Iris pigment epithelial cell (primary cell): Measurements from ENCODE around the gene NFE2.
"Not testable (repeated sequence)": the region's sequence is repeated elsewhere in the genome, so short reads cannot be mapped to it uniquely, and the experiment has no call there.

Source experiments
- DNase-seq: peaks from one replicate; pipeline ENCODE4 v3.0.0-alpha.2; 2011; ENCODE audit warnings: low read depth

The NFE2 gene

DNA sequence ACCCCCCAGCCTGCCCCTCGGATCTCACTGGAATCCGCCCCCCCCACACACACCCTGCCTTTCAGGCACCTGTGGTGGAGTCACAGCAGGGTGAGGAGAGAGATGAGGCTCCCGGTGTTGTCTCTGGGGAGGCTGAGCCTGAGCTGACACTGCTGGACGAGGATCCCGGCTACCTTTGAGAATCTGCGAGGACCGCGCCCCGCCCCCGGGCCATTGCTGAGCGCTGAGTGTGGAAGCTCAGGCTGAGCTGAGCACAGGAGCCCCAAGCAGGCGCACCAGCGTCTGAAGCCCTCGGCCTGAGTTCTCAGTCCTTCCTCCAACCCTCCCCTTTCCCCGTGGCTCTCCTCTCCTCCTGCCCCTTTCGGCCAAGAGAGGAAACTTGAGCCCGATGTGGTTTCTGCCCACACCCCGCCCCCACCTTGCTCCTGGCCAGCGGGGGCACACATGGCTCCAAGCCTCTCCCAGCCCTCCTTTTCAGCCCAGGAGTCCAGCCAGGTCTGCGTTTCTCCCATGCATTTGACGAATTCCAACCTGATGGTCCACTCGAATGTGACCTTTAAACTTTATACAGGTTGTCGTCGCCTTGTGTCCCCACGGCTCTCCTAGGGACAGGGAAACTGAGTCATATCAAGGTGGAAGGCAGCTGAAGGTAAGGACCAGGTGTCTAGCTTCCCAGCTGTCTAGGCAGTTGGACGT, at the start of gene NFE2:
Gene NFE2 (minus strand): TSS at position 284 of the 696 bp plus-strand sequence. CDS start 5,767 bp downstream, outside the sequence.
- peak; percentile 77 for DNase-seq

- DNase-seq = no peak
Observed at GRCh38 chr12:54349679-54350078, 48.9 kb upstream of the NFE2 start.

- DNase-seq = no peak
Observed at GRCh38 chr12:54349036-54349435, 48.2 kb upstream of the NFE2 start.

DNA sequence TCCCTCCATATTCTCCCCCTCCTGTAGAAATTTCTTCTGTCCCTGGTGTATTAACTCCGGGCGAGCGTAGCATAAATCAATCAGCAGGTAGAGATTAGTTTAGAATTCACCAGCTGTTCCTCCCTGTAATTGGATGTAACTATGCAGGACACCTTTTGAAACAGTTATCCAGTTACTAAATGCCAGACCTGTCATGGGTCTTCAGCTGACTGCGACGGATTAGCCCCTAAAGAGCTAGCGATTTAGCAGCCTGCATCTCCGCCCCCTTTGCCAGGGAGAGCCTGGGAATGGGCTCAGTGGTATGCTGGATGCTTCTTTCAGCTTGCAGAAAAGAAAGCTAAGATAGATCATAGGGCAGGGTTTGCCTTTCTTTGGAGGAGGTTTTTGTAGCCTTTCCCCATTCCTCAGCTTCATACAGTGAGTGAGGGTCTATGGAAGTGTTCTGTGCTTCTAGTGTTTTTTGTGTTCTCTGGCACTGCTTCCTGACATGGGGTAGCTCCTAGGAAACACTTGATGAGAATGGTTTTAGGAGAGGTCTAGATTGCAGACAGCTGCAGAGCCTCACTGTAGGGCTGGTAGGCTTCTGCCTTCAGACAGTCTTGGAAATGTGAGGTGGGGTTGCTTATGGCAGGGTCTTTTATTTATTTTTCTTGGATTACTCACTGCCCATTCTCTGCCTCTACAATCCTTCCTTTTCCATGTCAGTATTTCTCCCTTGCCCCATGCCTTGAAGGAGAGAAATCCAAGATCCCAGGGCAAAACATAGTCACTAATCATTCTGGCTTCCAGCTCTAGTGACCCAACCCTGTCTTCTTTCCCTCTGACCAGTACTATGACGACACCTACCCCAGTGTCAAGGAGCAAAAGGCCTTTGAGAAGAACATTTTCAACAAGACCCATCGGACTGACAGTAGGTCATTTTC, 40.8 kb upstream of the NFE2 start:
- no peak for DNase-seq

GRCh38 chr12:54340846-54341245, 40.0 kb upstream of the NFE2 start:
- no peak for DNase-seq

DNA sequence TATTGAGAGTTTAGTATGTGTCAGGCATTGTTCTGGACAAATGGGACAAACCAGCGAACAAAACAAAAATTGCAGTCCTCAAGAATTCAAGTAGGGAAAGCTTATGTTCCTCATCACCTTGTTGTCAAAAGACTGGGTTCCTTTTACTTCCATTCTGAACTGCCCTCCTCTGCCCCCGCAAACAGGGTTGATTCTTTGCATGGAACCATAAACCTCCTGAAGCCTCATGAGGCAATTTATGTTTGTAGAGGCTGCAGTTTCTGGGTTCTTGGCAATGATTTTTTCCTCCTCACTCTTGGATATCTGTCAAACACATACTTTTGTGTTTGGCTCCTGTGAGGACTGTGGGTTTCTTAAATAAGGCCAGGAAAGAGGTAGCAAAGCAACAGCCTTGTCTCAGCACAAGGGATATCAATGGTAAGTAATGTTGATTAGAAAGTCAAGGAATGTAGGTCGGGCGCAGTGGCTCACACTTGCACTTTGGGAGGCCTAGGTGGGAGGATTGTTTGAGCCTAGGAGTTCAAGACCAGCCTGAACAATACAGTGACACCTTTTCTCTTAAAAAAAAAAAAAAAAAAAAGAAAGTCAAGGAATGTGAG, 38.0 kb upstream of the NFE2 start:
- peak; percentile 63 for DNase-seq

DNA sequence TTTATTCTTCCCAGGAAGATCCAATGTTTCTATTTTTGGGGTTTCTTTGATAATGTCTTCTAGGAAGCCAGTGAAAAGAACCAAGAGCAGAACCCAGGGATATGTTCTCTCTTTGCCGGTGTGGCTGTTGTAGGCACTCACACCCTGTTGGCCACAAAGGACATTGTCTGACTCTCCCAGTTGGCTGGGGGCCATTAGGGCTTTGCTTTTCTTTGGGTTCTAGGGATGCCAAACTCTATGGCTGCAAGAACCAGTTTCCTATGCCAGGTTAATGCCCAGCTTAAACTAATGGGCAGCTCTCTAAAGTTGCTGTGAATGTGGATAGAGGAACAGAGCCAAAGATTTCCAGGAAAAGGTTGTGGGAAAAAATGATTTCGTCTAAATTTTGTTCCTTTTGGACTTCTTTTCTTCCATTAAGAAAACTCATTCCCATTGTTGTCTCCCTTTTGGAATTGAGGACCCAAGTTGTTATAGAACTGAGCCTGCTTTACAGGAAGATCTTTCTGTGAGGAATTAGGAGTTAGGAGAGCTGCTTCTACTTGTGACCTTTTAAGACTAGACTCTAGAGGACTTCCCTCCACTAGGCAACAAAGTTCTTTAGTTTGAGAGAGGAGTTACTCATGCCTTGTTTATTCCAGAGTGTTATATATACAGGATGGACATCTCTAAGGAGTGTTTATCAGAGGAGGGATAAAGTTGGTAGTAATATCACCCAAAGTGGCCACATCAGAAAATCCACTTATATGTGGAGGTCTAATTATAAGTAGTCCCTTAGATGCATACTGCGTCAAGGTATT, 37.2 kb upstream of the NFE2 start:
- peak; percentile 60 for DNase-seq

GRCh38 chr12:54337280-54337842, 36.5 kb upstream of the NFE2 start:
- DNase-seq = no peak

DNA sequence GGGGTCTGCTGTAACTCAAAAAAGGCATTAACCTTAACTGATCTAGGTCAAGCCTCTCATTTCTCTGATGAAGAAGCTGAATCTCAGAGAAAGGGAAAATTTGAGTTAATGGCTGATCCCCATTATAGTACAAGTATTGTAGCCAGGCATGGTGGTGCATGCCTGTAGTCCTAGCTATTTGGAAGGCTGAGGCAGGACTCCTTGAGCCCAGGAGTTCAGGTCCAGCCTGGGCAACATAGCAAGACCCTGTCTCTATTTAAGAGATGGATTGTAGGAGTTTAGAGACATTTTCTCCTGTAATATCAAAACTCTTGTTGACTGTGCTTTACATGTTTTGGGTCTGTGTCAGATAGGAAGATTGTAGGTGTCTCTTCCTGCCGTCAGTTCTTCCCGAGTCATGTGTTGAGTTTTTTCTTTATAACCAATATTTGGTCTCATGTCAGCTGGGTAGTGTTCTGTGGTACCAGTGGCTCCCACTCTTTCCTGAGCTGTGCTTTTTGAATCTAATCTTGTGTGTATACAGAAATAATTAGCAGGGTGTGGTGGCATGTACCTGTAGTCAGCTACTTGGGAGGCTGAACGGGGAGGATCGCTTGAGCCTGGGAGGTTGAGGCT, 32.7 kb upstream of the NFE2 start:
- no peak for DNase-seq

GRCh38 chr12:54331461-54331860, 30.6 kb upstream of the NFE2 start:
- no peak for DNase-seq

- DNase-seq = no peak
Observed at GRCh38 chr12:54330442-54330841, 29.6 kb upstream of the NFE2 start.

DNA sequence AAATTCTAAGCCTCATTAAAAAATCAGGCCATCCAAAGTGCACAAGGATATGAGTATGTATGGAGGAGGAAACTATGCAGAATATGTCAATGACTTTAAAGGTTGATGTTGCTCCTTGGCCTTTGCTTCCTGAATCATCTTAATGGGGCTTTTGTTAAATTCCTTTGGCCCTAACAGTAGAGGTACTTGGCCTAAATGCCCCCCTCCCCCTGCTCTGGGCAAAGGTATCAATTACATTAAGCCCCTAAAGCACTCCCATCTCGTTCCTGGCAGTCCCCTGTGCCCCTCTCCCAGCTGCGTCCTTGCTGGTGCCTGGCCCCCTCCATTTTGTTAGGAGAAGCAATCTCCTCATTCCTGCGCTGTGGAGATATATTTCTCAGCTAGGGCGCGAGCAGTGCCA, 28.9 kb upstream of the NFE2 start:
- DNase-seq = no peak

- no peak for DNase-seq
Observed at GRCh38 chr12:54328595-54329337, 28.0 kb upstream of the NFE2 start.

- DNase-seq = not testable (repeated sequence)
Observed at GRCh38 chr12:54325442-54326109, 24.8 kb upstream of the NFE2 start.

DNA sequence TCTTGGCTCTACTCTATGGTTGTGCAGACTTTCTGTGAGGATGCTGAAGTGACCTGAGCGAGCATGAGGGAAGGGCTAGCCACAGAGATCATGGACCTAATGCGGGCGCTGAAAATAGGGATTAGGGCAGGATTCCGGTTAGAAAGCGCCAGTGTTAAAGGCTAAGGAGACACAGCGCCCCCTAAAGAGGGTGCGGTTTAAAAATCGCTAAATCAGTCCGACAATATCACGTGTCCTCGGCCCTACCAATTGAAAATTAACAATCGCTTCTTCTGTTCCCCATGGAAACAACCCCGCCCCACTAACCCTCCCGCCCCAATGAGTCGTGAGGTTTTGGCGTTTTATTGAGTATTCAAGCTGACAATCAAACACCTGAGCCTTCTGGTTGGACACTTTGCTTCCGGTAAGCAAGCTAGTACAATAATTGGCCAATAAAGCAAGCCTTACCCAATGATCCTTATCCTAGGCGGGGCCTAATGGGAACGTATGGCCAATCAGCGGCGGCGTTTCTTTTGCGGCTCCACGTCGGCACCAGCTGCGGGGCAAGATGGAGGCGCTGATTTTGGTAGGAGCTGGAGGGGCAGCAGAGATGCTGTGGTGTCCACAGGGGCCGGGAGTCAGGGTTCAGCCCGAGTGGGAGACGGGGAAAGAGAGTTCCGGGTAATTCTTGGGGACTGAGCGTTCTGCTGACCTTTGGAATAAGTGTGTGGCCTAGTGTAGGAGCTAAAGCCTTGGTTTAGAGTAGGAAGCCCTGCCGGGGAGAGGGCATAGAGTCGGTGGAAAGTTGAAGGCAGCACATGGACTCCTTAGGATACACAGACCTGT, 24.0 kb upstream of the NFE2 start, which contains the start of gene COPZ1:
Gene COPZ1 (plus strand): TSS at position 515 of the 825 bp plus-strand sequence. CDS start 33 bp downstream, at position 548.
- peak; percentile 100 for DNase-seq

DNA sequence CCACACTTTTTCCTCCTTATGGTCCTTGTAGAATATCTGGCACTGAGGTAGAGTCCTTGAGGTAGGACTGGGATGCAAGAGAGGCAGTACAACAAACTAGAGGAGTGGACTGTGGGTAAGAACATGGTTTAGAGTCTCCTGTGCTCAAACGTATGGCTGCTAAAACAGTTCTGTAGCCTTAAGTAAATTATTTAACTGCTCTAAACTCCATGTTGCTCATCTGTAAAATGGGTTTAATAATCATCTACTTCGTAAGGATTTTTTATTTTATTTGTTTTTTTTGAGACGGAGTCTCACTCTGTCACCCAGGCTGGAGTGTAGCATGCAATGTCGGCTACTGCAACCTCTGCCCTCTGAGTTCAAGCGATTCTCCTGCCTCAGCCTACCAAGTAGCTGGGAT, 20.5 kb upstream of the NFE2 start:
- no peak for DNase-seq

DNA sequence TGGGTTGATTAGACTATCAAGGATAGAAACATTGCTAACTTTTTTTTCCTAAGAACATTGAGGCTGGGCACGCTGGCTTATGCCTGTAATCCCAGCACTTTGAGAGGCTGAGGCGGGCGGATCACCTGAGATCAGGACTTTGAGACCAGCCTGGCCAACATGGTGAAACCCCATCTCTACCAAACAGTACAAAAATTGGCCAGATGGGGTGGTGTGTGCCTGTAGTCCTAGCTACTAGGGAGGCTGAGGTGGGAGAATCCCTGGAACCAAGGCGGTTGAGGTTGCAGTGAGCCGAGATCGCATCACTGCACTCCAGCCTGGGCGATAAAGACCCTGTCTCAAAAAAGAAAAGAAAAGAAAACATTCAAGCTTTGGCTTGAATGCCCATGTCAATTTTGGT, 11.5 kb upstream of the NFE2 start:
- not testable (repeated sequence) for DNase-seq

- DNase-seq = no peak
Observed at GRCh38 chr12:54311051-54311450, 10.2 kb upstream of the NFE2 start.
